CD4-positive, alpha-beta memory T cell (primary cell): ENCODE data around the gene GRIN2C. TPM values are rescaled to one million over a fixed set of nuclear protein-coding genes. Genes with fewer than 3 reads are reported as not detected.

Experiments used
- CTCF ChIA-PET: fragments of 350-600 bp; sonication (Branson Sonifier 250); formaldehyde crosslinking; loops from one replicate; lab custom pipeline; 2021; ENCODE audit warnings: inconsistent platforms; ENCODE audit not compliant: partially characterized antibody; lab: Charles Lee
- POLR2A ChIA-PET: fragments of 350-600 bp; sonication (Branson Sonifier 250); formaldehyde crosslinking; loops from one replicate; lab custom pipeline; 2021; ENCODE audit not compliant: partially characterized antibody; lab: Charles Lee
- DNase-seq, 5 donors: peaks; one replicate each; pipeline versions ENCODE4 v3.0.0 to v3.0.0-alpha.2; 2020 to 2022; ENCODE audit warnings: mixed read lengths in 1 of 5
- H3K27ac ChIP-seq: one replicate; pipeline ENCODE4 v1.7.0; 2013; ENCODE audit warnings: low read depth, low read length
- H3K27me3 ChIP-seq: 2 replicates; pipeline ENCODE4 v1.7.0; 2013; ENCODE audit warnings: mild to moderate bottlenecking, low read length, moderate library complexity; ENCODE audit not compliant: insufficient read depth
- H3K36me3 ChIP-seq: 2 replicates; pipeline ENCODE4 v1.7.0; 2013; ENCODE audit warnings: mild to moderate bottlenecking, low read length, moderate library complexity; ENCODE audit not compliant: insufficient read depth
- H3K4me1 ChIP-seq: 2 replicates; pipeline ENCODE4 v1.7.0; 2013; ENCODE audit warnings: mild to moderate bottlenecking, low read length, moderate library complexity; ENCODE audit not compliant: insufficient read depth
- H3K4me3 ChIP-seq, 2 donors: one replicate each; pipeline ENCODE4 v1.7.0; 2013; ENCODE audit warnings: low read length in 2 of 2, mild to moderate bottlenecking in 1 of 2
- H3K9me3 ChIP-seq, 2 donors: one replicate each; pipeline ENCODE4 v1.7.0; 2013; ENCODE audit warnings: low read length in 2 of 2, control low read depth in 1 of 2; ENCODE audit not compliant: control insufficient read depth in 1 of 2
- H3K27ac Mint-ChIP-seq, 7 donors: one replicate each; pipeline ENCODE4 v1.8.0; 2020 to 2021; ENCODE audit warnings: mixed read lengths in 7 of 7, mild to moderate bottlenecking in 6 of 7, inconsistent platforms in 3 of 7, moderate library complexity in 3 of 7
- H3K27me3 Mint-ChIP-seq, 2 donors: one replicate each; pipeline ENCODE4 v1.8.0; 2020 to 2021; ENCODE audit warnings: mixed read lengths in 2 of 2
- H3K36me3 Mint-ChIP-seq, 2 donors: one replicate each; pipeline ENCODE4 v1.8.0; 2020 to 2021; ENCODE audit warnings: mixed read lengths in 2 of 2, inconsistent platforms in 1 of 2, mild to moderate bottlenecking in 1 of 2
- H3K4me1 Mint-ChIP-seq, 4 donors: one replicate each; pipeline ENCODE4 v1.8.0; 2020 to 2021; ENCODE audit warnings: mixed read lengths in 4 of 4, mild to moderate bottlenecking in 1 of 4
- H3K4me3 Mint-ChIP-seq, 8 donors: one replicate each; pipeline ENCODE4 v1.8.0; 2020 to 2021; ENCODE audit warnings: mixed read lengths in 8 of 8, mild to moderate bottlenecking in 7 of 8, moderate library complexity in 6 of 8, inconsistent platforms in 3 of 8
- H3K9me3 Mint-ChIP-seq, 8 donors: one replicate each; pipeline ENCODE4 v1.8.0; 2020 to 2021; ENCODE audit warnings: mixed read lengths in 8 of 8, mild to moderate bottlenecking in 5 of 8, inconsistent platforms in 3 of 8, moderate library complexity in 1 of 8
- intact Hi-C: fragments of 100-400 bp; cut with micrococcal nuclease; formaldehyde crosslinking; loops from one replicate; pipeline ENCODE4 v1.15.1; 2023
- polyA plus RNA-seq, 2 donors: library from polyadenylated mRNA; unstranded; fragments of 300-500 nt; fragmentation: Illumina TruSeq; gene quantifications; one replicate each; pipeline ENCODE4 v1.2.3, GENCODE V29; 2021
- total RNA-seq, 2 experiments: library from RNA; stranded (reverse); gene quantifications; one replicate each; pipeline ENCODE4 v1.2.3, GENCODE V29; 2021

GRIN2C gene
- total and polyA plus RNA-seq, 4 experiments from 2014 or later = 0.09 TPM; not detected in 3

GRCh38 chr17:74901353-74902135 is 41.9 kb upstream of the GRIN2C start:
- intact Hi-C loops = no loop called here
- POLR2A ChIA-PET = no interaction called here
- Histone ChIP-seq H3K4me1 (no peaks in the 10 kb centered on the region), H3K27me3 (no peaks in the 10 kb centered on the region), H3K4me3 (no peak overlapping the region), H3K36me3 (no peaks in the 10 kb centered on the region), H3K9me3 (no peaks in the 10 kb centered on the region), H3K27ac (no peak overlapping the region)
- Mint-ChIP-seq H3K27me3 (peaks cover 15 to 19% of the 10 kb centered on the region in 2 donors), H3K4me3 (no peak overlapping the region), H3K9me3 (no peaks in the 10 kb centered on the region), H3K36me3 (no peaks in the 10 kb centered on the region), H3K27ac (peak overlapping the region in 1 of 7 donors; percentile 13), H3K4me1 (peaks cover 0 to 3% (median under 1%) of the 10 kb centered on the region in 4 donors)
- DNase-seq = no peak
- CTCF ChIA-PET = no interaction called here

DNA sequence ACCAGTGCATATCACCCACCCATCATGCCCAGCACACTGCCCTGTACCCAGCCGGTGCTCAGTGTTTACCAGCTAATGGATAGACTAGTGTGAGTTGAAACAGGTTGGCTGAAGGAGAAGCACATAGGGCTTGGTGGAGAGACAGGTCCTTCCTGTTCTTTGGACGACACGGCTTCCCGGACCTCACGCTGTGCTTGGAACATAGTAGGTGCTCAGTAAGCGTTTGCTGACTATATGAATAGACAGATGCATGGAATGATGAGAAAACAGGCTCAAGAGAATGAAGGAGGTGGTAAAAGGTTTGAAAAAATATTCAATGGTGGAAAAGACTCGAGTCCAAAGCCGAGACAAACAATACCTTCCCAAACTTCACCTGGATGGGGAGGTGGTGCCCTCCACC is 40.5 kb upstream of the GRIN2C start:
- no peak for DNase-seq
- no peaks in the 10 kb centered on the region for H3K4me1 Mint-ChIP-seq
- no peaks in the 10 kb centered on the region for H3K9me3 ChIP-seq
- ChIA-PET CTCF (no interaction called here), POLR2A (no interaction called here)
- H3K4me3 ChIP-seq = no peak overlapping the region
- no peak overlapping the region for H3K27ac ChIP-seq
- no peaks in the 10 kb centered on the region for H3K9me3 Mint-ChIP-seq
- H3K36me3 Mint-ChIP-seq = no peaks in the 10 kb centered on the region
- H3K4me3 Mint-ChIP-seq = no peak overlapping the region
- H3K27me3 Mint-ChIP-seq = peaks cover 14 to 28% of the 10 kb centered on the region in 2 donors
- peak overlapping the region in 1 of 7 donors; percentile 4 for H3K27ac Mint-ChIP-seq
- no peaks in the 10 kb centered on the region for H3K27me3 ChIP-seq
- intact Hi-C loops = no loop called here
- H3K4me1 ChIP-seq = no peaks in the 10 kb centered on the region
- no peaks in the 10 kb centered on the region for H3K36me3 ChIP-seq

GRCh38 chr17:74898376-74898946 is 38.8 kb upstream of the GRIN2C start:
- intact Hi-C loops = no loop called here
- ChIA-PET CTCF (no interaction called here), POLR2A (no interaction called here)
- no peak overlapping the region for H3K27ac ChIP-seq
- H3K4me3 Mint-ChIP-seq = no peak overlapping the region
- DNase-seq = no peak
- no peaks in the 10 kb centered on the region for H3K4me1 ChIP-seq
- H3K4me1 Mint-ChIP-seq = peaks cover 2 to 5% (median 3%) of the 10 kb centered on the region in 4 donors
- H3K36me3 Mint-ChIP-seq = no peaks in the 10 kb centered on the region
- no peak overlapping the region for H3K4me3 ChIP-seq
- peaks cover 26 to 40% of the 10 kb centered on the region in 2 donors for H3K27me3 Mint-ChIP-seq
- peaks cover 9% of the 10 kb centered on the region for H3K27me3 ChIP-seq
- no peaks in the 10 kb centered on the region for H3K36me3 ChIP-seq
- H3K9me3 ChIP-seq = no peaks in the 10 kb centered on the region
- no peak overlapping the region for H3K27ac Mint-ChIP-seq
- no peaks in the 10 kb centered on the region for H3K9me3 Mint-ChIP-seq

GRCh38 chr17:74893936-74894671 is 34.4 kb upstream of the GRIN2C start:
- H3K9me3 ChIP-seq = no peaks in the 10 kb centered on the region
- peaks cover 2 to 5% (median 3%) of the 10 kb centered on the region in 4 donors for H3K4me1 Mint-ChIP-seq
- H3K27ac Mint-ChIP-seq = peak overlapping the region in 1 of 7 donors; percentile 42
- H3K4me1 ChIP-seq = no peaks in the 10 kb centered on the region
- peaks cover 9% of the 10 kb centered on the region for H3K27me3 ChIP-seq
- no peaks in the 10 kb centered on the region for H3K36me3 ChIP-seq
- intact Hi-C loops = no loop called here
- peak overlapping the region; percentile 58 to 84 (median 75) for H3K4me3 Mint-ChIP-seq
- peaks cover 28 to 35% of the 10 kb centered on the region in 2 donors for H3K27me3 Mint-ChIP-seq
- ChIA-PET CTCF (no interaction called here), POLR2A (no interaction called here)
- H3K4me3 ChIP-seq = no peak overlapping the region
- no peaks in the 10 kb centered on the region for H3K36me3 Mint-ChIP-seq
- no peak for DNase-seq
- H3K27ac ChIP-seq = no peak overlapping the region
- H3K9me3 Mint-ChIP-seq = peaks cover 0 to 2% (median 0%) of the 10 kb centered on the region in 8 donors

- Mint-ChIP-seq H3K27me3 (peaks cover 29 to 35% of the 10 kb centered on the region in 2 donors), H3K9me3 (peaks cover 0 to 2% (median 0%) of the 10 kb centered on the region in 8 donors), H3K27ac (peak within 1 kb of the TSS in 1 of 7 donors; percentile 42), H3K4me1 (peaks cover 2 to 5% (median 3%) of the 10 kb centered on the region in 4 donors), H3K36me3 (no peaks in the 10 kb centered on the region), H3K4me3 (peak within 1 kb of the TSS; percentile 58 to 84 (median 75))
- peak in 2 of 5 donors; percentile 6 to 10 for DNase-seq
- Histone ChIP-seq H3K27ac (no peak within 1 kb of the TSS), H3K27me3 (peaks cover 9% of the 10 kb centered on the region), H3K4me1 (no peaks in the 10 kb centered on the region), H3K4me3 (peak within 1 kb of the TSS in 1 of 2 donors; percentile 19), H3K9me3 (no peaks in the 10 kb centered on the region), H3K36me3 (no peaks in the 10 kb centered on the region)
- ChIA-PET POLR2A (interaction anchor here (0.6 kb wide), 1 partner anchor 11 kb away, joined by 3 read pairs; no protein-coding TSS in a partner anchor), CTCF (no interaction called here)
- intact Hi-C loops = no loop called here
These were observed 33.6 kb upstream of the GRIN2C start, which contains the start of gene FADS6 for GRCh38 chr17:74892974-74893911. Gene FADS6 (minus strand): TSS chr17:74893633. CDS start chr17:74893595, 38 bp downstream.

GRCh38 chr17:74892013-74892841 is 32.5 kb upstream of the GRIN2C start:
- Mint-ChIP-seq H3K27me3 (peaks cover 28 to 37% of the 10 kb centered on the region in 2 donors), H3K4me1 (peaks cover 2 to 5% (median 3%) of the 10 kb centered on the region in 4 donors), H3K27ac (peak overlapping the region in 1 of 7 donors; percentile 41), H3K4me3 (peak overlapping the region in 2 of 8 donors; percentile 22 to 52), H3K36me3 (no peaks in the 10 kb centered on the region), H3K9me3 (peaks cover 0 to 2% (median 0%) of the 10 kb centered on the region in 8 donors)
- Histone ChIP-seq H3K27me3 (peaks cover 9% of the 10 kb centered on the region), H3K4me3 (no peak overlapping the region), H3K36me3 (no peaks in the 10 kb centered on the region), H3K9me3 (no peaks in the 10 kb centered on the region), H3K27ac (no peak overlapping the region), H3K4me1 (no peaks in the 10 kb centered on the region)
- intact Hi-C loops = no loop called here
- POLR2A ChIA-PET = no interaction called here
- CTCF ChIA-PET = no interaction called here
- DNase-seq = no peak
